A549 (cell line): ENCODE results near the gene FRMD4A. TPM values are rescaled to one million over a fixed set of nuclear protein-coding genes. Genes with fewer than 3 reads are reported as not detected.

Experiments
- ATAC-seq, 2 experiments: fragments of 200-7000 bp in 1 of 2; fragments of >200 bp in 1 of 2; cut with Nextera tagmentation in 1 of 2; cut with Tn5 transposase in 1 of 2; 3 replicates each; pipeline versions ENCODE4 v1.8.0 to v1.9.1; 2018 to 2020; ENCODE audit warnings: mild to moderate bottlenecking in 1 of 2, moderate library complexity in 1 of 2
- CTCF ChIA-PET: fragments of 300-600 bp; sonication (Branson Sonifier 250); formaldehyde crosslinking; extraction: SDS; loops from one replicate; lab custom pipeline; 2021; ENCODE audit warnings: antibody characterized with exemption, inconsistent platforms; lab: Yijun Ruan, JAX
- POLR2A ChIA-PET: fragments of 350-600 bp; formaldehyde crosslinking; extraction: SDS; loops from one replicate; lab custom pipeline; 2021; ENCODE audit warnings: antibody characterized with exemption, inconsistent platforms; lab: Yijun Ruan, JAX
- DNase-seq, 2 experiments: peaks; one replicate each; pipeline versions ENCODE4 v3.0.0 to v3.0.0-alpha.2; 2011 to 2016; ENCODE audit warnings: low read depth in 1 of 2, low spot score in 1 of 2
- FAIRE-seq: peaks from 2 replicates; lab custom pipeline; 2011; peaks lifted over from hg19 to GRCh38; lab: Jason Lieb, UNC
- H3K27ac ChIP-seq, 2 experiments: fragments of >200 bp; sonication (Bioruptor Twin); formaldehyde crosslinking; 3 replicates each; pipeline ENCODE4 v1.5.1; 2016 to 2017
- H3K4me1 ChIP-seq: fragments of >200 bp; sonication (Bioruptor Twin); formaldehyde crosslinking; 3 replicates; pipeline ENCODE4 v1.6.1; 2016
- H3K4me2 ChIP-seq: fragments of >200 bp; sonication (Bioruptor Twin); formaldehyde crosslinking; 3 replicates; pipeline ENCODE4 v1.6.1; 2016
- H3K4me3 ChIP-seq: fragments of >200 bp; sonication (Bioruptor Twin); formaldehyde crosslinking; 3 replicates; pipeline ENCODE4 v1.5.1; 2016
- H3K9me3 ChIP-seq: fragments of >200 bp; sonication (Bioruptor Twin); formaldehyde crosslinking; 3 replicates; pipeline ENCODE4 v1.6.1; 2016
- BHLHE40 ChIP-seq: IDR thresholded peaks from 2 replicates; pipeline ENCODE4 v1.6.1; 2012; ENCODE audit warnings: low read depth, low read length, inconsistent platforms
- CEBPB ChIP-seq, 2 experiments: fragments of >200 bp in 1 of 2; sonication (Bioruptor Twin) in 1 of 2; formaldehyde crosslinking in 1 of 2; IDR thresholded peaks; 2 replicates each; pipeline ENCODE4 v1.6.1; 2012 to 2016
- CHD2 ChIP-seq: fragments of 150-350 bp; IDR thresholded peaks from 2 replicates; pipeline ENCODE4 v1.6.1; 2014; ENCODE audit warnings: low read length; ENCODE audit not compliant: partially characterized antibody
- EP300 ChIP-seq, 2 experiments: fragments of >200 bp; sonication (Bioruptor Twin); formaldehyde crosslinking; IDR thresholded peaks; 2 replicates in 1 of 2; 3 replicates in 1 of 2; pipeline ENCODE4 v1.6.1; 2016 to 2017
- FOSB ChIP-seq: fragments of 250-450 bp; sonication (Bioruptor Pico); IDR thresholded peaks from 2 replicates; pipeline ENCODE4 v1.5.0; 2020; ENCODE audit warnings: mild to moderate bottlenecking, moderate library complexity
- HEYL ChIP-seq: fragments of 250-450 bp; sonication (Bioruptor Pico); IDR thresholded peaks from 2 replicates; pipeline ENCODE4 v1.8.0; 2021; ENCODE audit warnings: mild to moderate bottlenecking, moderate library complexity
- HOXA7 ChIP-seq: fragments of 250-450 bp; sonication (Bioruptor Pico); IDR thresholded peaks from 2 replicates; pipeline ENCODE4 v1.5.0; 2020; ENCODE audit warnings: mild to moderate bottlenecking, moderate library complexity
- HOXB13 ChIP-seq: fragments of 250-450 bp; sonication (Bioruptor Pico); IDR thresholded peaks from 2 replicates; pipeline ENCODE4 v1.5.0; 2020; ENCODE audit warnings: low read depth, mild to moderate bottlenecking, moderate library complexity
- HOXB5 ChIP-seq: fragments of 250-450 bp; sonication (Bioruptor Pico); IDR thresholded peaks from 2 replicates; pipeline ENCODE4 v1.5.0; 2020; ENCODE audit warnings: mild to moderate bottlenecking, moderate library complexity
- JUN ChIP-seq, 2 experiments: fragments of >200 bp; sonication (Bioruptor Twin); formaldehyde crosslinking; IDR thresholded peaks; 2 replicates in 1 of 2; 3 replicates in 1 of 2; pipeline ENCODE4 v1.6.1; 2016 to 2017
- KDM1A ChIP-seq: fragments of 200-600 bp; sonication (generic); IDR thresholded peaks from 2 replicates; pipeline ENCODE4 v1.6.1; 2016; ENCODE audit warnings: low read depth, mild to moderate bottlenecking
- KDM5A ChIP-seq: fragments of 200-600 bp; sonication (generic); IDR thresholded peaks from 2 replicates; pipeline ENCODE4 v1.6.1; 2016; ENCODE audit warnings: antibody characterized with exemption, mild to moderate bottlenecking
- MAZ ChIP-seq: fragments of 150-350 bp; IDR thresholded peaks from 2 replicates; pipeline ENCODE4 v1.6.1; 2014; ENCODE audit warnings: antibody characterized with exemption, low read depth, low read length, borderline replicate concordance
- MYC ChIP-seq: IDR thresholded peaks from 2 replicates; pipeline ENCODE4 v1.6.1; 2012; ENCODE audit warnings: mild to moderate bottlenecking, inconsistent platforms, low read length, improper control_type of control experiment, borderline replicate concordance
- NPAS2 ChIP-seq: fragments of 250-450 bp; sonication (Bioruptor Pico); IDR thresholded peaks from 2 replicates; pipeline ENCODE4 v1.8.0; 2022; ENCODE audit warnings: mild to moderate bottlenecking, moderate library complexity, borderline replicate concordance
- NR3C1 ChIP-seq: fragments of >200 bp; sonication (Bioruptor Twin); formaldehyde crosslinking; IDR thresholded peaks from 3 replicates; pipeline ENCODE4 v1.6.1; 2017
- RARB ChIP-seq: fragments of 250-450 bp; sonication (Bioruptor Pico); IDR thresholded peaks from 2 replicates; pipeline ENCODE4 v1.8.0; 2021; ENCODE audit warnings: mild to moderate bottlenecking, moderate library complexity
- RCOR1 ChIP-seq: fragments of 150-350 bp; IDR thresholded peaks from 2 replicates; pipeline ENCODE4 v1.6.1; 2014; ENCODE audit warnings: antibody characterized with exemption, low read length, low read depth
- RNF2 ChIP-seq: fragments of 200-600 bp; sonication (generic); IDR thresholded peaks from 2 replicates; pipeline ENCODE4 v1.6.1; 2016; ENCODE audit warnings: low read depth, mild to moderate bottlenecking, antibody characterized with exemption, moderate library complexity, borderline replicate concordance
- TFCP2L1 ChIP-seq: fragments of 250-450 bp; sonication (Bioruptor Pico); IDR thresholded peaks from 2 replicates; pipeline ENCODE4 v1.5.0; 2021; ENCODE audit warnings: mild to moderate bottlenecking
- ZC3H11A ChIP-seq: fragments of 450-650 bp; IDR thresholded peaks from 2 replicates; pipeline ENCODE4 v1.6.1; 2014; ENCODE audit warnings: antibody characterized with exemption, mild to moderate bottlenecking
- ZFP36 ChIP-seq: fragments of 450-650 bp; IDR thresholded peaks from 2 replicates; pipeline ENCODE4 v1.6.1; 2014; ENCODE audit warnings: borderline replicate concordance; ENCODE audit not compliant: partially characterized antibody
- ZNF302 ChIP-seq: fragments of 250-450 bp; sonication (Bioruptor Pico); IDR thresholded peaks from 2 replicates; pipeline ENCODE4 v1.9.0; 2021; ENCODE audit warnings: inconsistent platforms, mild to moderate bottlenecking, moderate library complexity
- ZSCAN20 ChIP-seq: fragments of 250-450 bp; sonication (Bioruptor Pico); IDR thresholded peaks from 2 replicates; pipeline ENCODE4 v1.8.0; 2022; ENCODE audit warnings: mild to moderate bottlenecking, moderate library complexity
- WGBS: methylation state at CpG from one replicate; pipeline ENCODE4 v1.1.6; 2017; ENCODE audit errors: missing lambda C conversion rate; 5-methylcytosine and 5-hydroxymethylcytosine counted together
- polyA plus RNA-seq, 4 experiments: library from polyadenylated mRNA; depleted of rRNA in 3 of 4; stranded (reverse); fragments of >200 nt; fragmentation: RNase III in 1 of 4; extraction: RNeasy Plus Mini Kit Qiagen cat#74134 plus additional on column Dnase treatment in 1 of 4; gene quantifications; 2 replicates in 3 of 4; 3 replicates in 1 of 4; pipeline ENCODE4 v1.2.3, GENCODE V29; 2011 to 2017
- TF ChIP-seq, protein P1 (sequence below): fragments of 200-600 bp; sonication (generic); IDR thresholded peaks from 2 replicates; pipeline ENCODE4 v1.6.1; 2016; ENCODE audit warnings: antibody characterized with exemption, mild to moderate bottlenecking, moderate library complexity
- TF ChIP-seq, protein P2 (sequence below): IDR thresholded peaks from 2 replicates; pipeline ENCODE4 v1.6.1; 2012; ENCODE audit warnings: low read depth, borderline replicate concordance
- TF ChIP-seq, protein P3 (sequence below): fragments of >200 bp; sonication (Bioruptor Twin); formaldehyde crosslinking; IDR thresholded peaks from 3 replicates; pipeline ENCODE4 v1.5.1; 2016

Gene FRMD4A
- polyA plus RNA-seq, 2 of the 4 experiments (the other 2 are of a cell fraction), result 2.5 to 4.7 TPM

DNA sequence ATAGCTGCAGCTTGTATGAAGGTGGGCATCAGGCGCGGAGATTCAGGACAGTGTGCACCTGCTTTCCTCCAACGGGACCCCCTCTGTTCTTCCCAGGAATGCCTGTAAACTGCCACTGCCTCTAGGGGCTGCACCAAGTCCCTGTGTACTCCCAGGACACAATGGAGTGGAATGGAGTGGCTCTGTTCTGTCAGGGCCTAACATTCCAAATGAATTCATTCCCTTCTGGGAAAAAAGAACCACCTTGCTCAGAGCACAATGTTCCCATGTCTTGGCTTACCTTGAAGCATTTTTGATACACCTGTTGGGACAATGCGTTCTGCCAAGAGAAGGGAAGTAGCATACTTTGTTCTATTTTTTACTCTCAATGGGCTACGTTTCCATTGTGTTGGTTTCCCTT, 339.4 kb downstream of the FRMD4A start:
- WGBS, result 50% methylated on average over 5 of the region's 5 CpGs
- Histone ChIP-seq H3K9me3 (no peaks in the 10 kb centered on the region), H3K4me1 (peaks cover 4% of the 10 kb centered on the region; the same call in 1 of the 3 replicates), H3K4me2 (no peak overlapping the region)
- CTCF ChIA-PET, result no interaction called here
- TF ChIP-seq KDM5A, result no peak
- TF ChIP-seq RNF2, result no peak
- TF ChIP-seq EP300 (IDR thresholded peaks at IDR 0.05), result no peak
- TF ChIP-seq ZFP36, result no peak
- no peak for TF ChIP-seq RCOR1
- TF ChIP-seq, all 56 proteins: peak for 0
- POLR2A ChIA-PET, result no interaction called here
- Histone ChIP-seq H3K27ac (no peak overlapping the region), H3K4me3 (no peak overlapping the region)
- FAIRE-seq (no peak), ATAC-seq (no peak), DNase-seq (no peak)

DNA sequence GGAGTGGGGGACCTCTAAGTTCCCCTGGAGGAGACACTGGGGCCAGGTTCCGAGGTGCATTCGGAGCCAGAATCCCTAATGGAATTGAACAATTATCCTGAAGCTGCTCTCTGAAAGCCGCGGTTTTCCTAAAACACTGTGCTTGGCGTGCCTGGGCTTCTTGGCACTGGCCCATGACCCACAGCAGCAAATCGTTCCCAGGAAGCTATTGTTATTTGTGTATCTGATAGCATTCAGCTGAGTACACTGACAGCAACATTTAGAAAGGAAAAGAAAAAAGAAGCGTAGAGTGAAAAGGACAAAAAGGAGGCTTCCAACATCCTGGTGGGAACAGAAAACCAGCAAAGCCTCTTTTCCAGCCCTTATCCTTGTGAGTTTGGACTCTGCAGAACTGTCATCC, 339.8 kb downstream of the FRMD4A start:
- CTCF ChIA-PET, result no interaction called here
- POLR2A ChIA-PET, result no interaction called here

DNA sequence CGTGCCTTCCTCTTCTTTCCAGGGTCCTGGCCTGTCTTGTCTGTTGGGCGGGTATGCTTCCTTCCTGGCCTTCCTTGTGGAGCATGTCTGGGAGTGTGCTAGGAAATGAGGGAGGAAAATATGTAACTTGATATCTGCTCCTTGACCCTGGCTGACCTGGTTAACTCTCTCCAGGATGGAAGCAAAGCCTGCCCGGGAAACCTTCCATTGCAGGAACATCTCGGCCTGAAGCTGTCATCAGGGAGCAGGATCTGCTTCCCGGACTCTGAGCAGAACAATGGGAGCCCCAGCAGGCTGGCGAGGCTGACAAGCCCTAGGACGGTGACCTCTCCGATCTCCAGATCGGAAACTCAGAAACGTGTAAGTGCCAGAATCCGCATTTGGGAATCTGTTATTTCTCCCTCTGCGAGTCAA, 340.3 kb downstream of the FRMD4A start:
- no peak overlapping the region for H3K4me2 ChIP-seq
- ATAC-seq (no peak), DNase-seq (no peak), FAIRE-seq (no peak)
- ChIA-PET POLR2A (no interaction called here), CTCF (no interaction called here)
- H3K4me1 ChIP-seq, result peaks cover 4% of the 10 kb centered on the region; the same call in 1 of the 3 replicates
- no peaks in the 10 kb centered on the region for H3K9me3 ChIP-seq
- no peak for TF ChIP-seq NPAS2 (CRISPR knock-in tag)
- no peak for TF ChIP-seq CEBPB (IDR thresholded peaks at IDR 0.05)
- TF ChIP-seq HOXB5 (CRISPR knock-in tag), result no peak
- TF ChIP-seq ZSCAN20, result no peak
- TF ChIP-seq FOSB, result no peak
- TF ChIP-seq ZC3H11A, result no peak
- TF ChIP-seq HOXA7 (CRISPR knock-in tag), result no peak
- no peak for TF ChIP-seq JUN (IDR thresholded peaks at IDR 0.05)
- no peak for TF ChIP-seq BHLHE40
- TF ChIP-seq, protein P1, sequence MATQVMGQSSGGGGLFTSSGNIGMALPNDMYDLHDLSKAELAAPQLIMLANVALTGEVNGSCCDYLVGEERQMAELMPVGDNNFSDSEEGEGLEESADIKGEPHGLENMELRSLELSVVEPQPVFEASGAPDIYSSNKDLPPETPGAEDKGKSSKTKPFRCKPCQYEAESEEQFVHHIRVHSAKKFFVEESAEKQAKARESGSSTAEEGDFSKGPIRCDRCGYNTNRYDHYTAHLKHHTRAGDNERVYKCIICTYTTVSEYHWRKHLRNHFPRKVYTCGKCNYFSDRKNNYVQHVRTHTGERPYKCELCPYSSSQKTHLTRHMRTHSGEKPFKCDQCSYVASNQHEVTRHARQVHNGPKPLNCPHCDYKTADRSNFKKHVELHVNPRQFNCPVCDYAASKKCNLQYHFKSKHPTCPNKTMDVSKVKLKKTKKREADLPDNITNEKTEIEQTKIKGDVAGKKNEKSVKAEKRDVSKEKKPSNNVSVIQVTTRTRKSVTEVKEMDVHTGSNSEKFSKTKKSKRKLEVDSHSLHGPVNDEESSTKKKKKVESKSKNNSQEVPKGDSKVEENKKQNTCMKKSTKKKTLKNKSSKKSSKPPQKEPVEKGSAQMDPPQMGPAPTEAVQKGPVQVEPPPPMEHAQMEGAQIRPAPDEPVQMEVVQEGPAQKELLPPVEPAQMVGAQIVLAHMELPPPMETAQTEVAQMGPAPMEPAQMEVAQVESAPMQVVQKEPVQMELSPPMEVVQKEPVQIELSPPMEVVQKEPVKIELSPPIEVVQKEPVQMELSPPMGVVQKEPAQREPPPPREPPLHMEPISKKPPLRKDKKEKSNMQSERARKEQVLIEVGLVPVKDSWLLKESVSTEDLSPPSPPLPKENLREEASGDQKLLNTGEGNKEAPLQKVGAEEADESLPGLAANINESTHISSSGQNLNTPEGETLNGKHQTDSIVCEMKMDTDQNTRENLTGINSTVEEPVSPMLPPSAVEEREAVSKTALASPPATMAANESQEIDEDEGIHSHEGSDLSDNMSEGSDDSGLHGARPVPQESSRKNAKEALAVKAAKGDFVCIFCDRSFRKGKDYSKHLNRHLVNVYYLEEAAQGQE, result no peak
- TF ChIP-seq, protein P2, sequence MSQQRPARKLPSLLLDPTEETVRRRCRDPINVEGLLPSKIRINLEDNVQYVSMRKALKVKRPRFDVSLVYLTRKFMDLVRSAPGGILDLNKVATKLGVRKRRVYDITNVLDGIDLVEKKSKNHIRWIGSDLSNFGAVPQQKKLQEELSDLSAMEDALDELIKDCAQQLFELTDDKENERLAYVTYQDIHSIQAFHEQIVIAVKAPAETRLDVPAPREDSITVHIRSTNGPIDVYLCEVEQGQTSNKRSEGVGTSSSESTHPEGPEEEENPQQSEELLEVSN, result no peak
- TF ChIP-seq TFCP2L1 (CRISPR knock-in tag), result no peak
- TF ChIP-seq, all 56 proteins: peak for 0
- 73% methylated on average over 10 of the region's 12 CpGs for WGBS
- Histone ChIP-seq H3K27ac (no peak overlapping the region), H3K4me3 (no peak overlapping the region)

More for the DNA sequence above, 339.8 kb downstream of the FRMD4A start:
- Histone ChIP-seq H3K9me3 (no peaks in the 10 kb centered on the region), H3K4me3 (no peak overlapping the region), H3K27ac (no peak overlapping the region), H3K4me2 (no peak overlapping the region), H3K4me1 (peaks cover 4% of the 10 kb centered on the region; the same call in 1 of the 3 replicates)
- no peak for ATAC-seq
- 76% methylated on average over 7 of the region's 7 CpGs for WGBS
- FAIRE-seq, result no peak
- DNase-seq, result no peak
- TF ChIP-seq HEYL (CRISPR knock-in tag) (no peak), RARB (CRISPR knock-in tag) (no peak), ZNF302 (no peak), MYC (no peak), FOSB (no peak), KDM5A (no peak), JUN (IDR thresholded peaks at IDR 0.05) (no peak), HOXB5 (CRISPR knock-in tag) (no peak), MAZ (no peak), TFCP2L1 (CRISPR knock-in tag) (no peak), ZSCAN20 (no peak), NR3C1 (no peak), CHD2 (no peak), HOXB13 (CRISPR knock-in tag) (no peak), KDM1A (no peak)
- TF ChIP-seq, protein P3, sequence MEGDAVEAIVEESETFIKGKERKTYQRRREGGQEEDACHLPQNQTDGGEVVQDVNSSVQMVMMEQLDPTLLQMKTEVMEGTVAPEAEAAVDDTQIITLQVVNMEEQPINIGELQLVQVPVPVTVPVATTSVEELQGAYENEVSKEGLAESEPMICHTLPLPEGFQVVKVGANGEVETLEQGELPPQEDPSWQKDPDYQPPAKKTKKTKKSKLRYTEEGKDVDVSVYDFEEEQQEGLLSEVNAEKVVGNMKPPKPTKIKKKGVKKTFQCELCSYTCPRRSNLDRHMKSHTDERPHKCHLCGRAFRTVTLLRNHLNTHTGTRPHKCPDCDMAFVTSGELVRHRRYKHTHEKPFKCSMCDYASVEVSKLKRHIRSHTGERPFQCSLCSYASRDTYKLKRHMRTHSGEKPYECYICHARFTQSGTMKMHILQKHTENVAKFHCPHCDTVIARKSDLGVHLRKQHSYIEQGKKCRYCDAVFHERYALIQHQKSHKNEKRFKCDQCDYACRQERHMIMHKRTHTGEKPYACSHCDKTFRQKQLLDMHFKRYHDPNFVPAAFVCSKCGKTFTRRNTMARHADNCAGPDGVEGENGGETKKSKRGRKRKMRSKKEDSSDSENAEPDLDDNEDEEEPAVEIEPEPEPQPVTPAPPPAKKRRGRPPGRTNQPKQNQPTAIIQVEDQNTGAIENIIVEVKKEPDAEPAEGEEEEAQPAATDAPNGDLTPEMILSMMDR, result no peak
